ENCODE measurements around the gene HCRT.
"Not testable (repeated sequence)": the region's sequence is repeated elsewhere in the genome, so short reads cannot be mapped to it uniquely, and the experiment has no call there.

The HCRT gene

DNA sequence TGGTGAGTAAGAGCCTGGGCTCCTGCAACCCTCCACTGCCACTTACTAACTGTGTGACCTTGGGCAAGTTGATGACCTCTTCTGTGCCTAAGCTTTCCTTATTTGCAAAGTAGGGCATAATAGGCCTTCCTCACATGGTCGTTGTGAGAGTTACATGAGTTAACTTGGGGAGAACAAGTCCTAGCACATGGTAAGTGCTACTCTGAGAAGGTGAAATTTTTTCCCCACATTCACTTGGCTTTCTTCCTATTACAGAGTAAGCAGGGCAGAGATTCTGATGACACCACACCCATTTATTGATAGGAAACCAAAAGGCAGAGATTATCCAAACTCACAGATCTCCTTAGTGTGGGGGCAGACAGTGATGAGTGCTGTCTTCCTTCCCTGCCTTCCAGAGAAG is 5.9 kb downstream of the HCRT start:
- DNase-seq, result no peak

DNA sequence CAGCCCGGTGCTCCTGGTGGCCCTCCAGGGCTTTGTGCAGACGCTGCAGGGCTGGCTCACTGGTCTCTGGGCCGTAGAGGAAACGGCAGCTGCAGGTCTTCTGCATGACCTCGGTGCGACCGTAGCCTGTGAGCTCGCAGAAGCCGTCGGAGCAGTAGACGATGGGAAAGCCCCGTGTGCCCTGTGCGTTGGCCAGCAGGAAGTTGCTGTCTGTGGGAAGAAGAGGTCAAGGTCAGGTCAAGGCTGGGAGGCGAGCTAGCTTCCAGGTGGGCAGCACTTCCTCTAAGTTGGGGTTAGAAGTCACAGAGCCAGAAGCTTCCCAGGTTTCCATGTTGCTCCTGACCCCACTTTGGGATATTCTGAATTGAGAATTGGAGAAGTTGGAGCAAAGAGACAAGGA is 6.4 kb downstream of the HCRT start:
- no peak for DNase-seq

- DNase-seq, result no peak
These were observed 7.6 kb downstream of the HCRT start for GRCh38 chr17:42177684-42178083.

DNA sequence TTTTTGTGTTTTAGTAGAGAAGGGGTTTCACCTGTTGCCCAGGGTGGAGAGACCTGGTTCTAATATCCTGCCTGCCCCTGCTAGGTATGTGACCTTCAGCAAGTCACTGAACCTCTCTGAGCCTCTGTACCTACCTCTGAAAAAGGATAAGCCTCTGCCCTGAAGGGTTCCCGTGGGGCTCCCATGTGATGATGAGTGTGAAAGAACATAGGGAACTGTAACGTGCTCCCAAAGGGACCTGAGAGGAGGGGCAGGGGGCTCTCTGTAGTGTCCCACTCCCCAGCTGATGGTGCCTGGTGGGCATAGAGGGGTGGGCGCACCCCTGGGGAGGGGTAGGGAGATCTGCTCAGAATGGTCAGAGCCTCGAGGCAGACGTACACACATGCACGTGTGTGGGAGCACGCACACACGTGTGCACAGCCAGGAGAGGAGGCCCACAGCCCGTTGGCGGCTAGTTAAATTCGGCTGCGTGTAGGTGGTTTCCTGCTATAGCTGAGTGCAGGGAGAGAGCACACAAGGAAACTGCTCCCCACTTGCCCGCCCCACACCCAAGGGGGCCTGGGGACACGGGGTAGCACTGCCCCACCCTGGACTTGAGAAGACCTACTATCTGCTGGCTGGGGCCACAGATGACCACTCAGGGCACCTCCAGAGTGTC is 11.0 kb downstream of the HCRT start:
- DNase-seq, result no peak

DNA sequence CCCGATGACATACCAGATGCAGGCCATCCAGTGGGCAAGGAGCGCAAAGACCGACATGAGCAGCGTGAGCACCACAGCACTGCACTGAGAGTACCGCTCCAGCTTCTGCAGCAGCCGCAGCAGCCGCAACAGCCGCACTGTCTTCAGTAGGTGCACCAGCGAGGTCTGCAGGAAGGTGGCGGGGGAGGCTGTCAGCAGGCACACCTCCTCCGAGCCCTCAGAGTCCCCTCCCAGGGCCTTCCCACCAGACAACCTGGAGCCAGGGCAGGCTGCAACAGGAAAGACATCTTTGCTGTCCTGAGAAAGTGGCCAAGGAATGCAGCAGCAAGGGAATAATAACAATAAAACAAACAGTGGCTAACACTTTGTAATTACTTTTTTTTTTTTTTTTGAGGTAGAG is 13.4 kb downstream of the HCRT start:
- DNase-seq, result no peak

DNA sequence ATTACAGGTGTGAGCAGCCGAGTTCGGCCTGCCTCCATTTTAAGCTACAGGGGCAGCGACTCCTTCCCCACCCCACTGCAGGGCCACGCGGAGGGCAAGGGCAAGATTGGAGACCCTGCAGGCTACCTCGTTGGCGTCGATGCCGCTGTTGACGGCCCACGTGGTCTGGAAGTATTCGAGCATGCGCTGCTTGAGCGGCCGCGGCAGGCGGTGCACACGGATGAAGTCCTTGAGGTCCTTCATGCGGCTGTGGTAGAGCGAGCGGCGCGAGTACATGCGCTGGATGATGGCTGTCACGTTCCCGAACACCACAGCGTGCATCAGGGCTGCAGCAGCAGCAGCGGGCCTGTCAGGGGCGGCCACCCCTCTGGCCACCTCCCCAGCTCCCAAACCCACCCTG is 15.9 kb downstream of the HCRT start:
- no peak for DNase-seq

DNA sequence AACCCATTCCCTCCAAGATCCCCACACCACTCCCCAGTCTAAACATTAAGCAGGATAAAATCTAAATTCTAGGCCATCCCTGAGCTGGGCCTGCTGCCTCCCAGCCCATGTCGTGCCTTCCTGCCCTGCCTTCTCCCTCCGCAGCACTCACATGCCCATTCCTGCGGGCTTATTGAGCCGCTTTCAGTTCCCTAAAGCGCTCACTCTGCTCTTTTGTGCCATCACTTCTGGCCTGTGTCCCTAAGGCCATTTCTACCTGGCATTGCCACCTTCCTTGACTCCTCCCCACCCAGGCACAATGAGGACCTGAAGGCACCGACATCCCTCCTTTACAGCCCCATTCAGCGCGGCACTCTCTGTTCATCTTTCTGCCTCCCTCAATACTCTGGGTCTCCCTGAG is 17.4 kb downstream of the HCRT start:
- DNase-seq, result no peak

DNA sequence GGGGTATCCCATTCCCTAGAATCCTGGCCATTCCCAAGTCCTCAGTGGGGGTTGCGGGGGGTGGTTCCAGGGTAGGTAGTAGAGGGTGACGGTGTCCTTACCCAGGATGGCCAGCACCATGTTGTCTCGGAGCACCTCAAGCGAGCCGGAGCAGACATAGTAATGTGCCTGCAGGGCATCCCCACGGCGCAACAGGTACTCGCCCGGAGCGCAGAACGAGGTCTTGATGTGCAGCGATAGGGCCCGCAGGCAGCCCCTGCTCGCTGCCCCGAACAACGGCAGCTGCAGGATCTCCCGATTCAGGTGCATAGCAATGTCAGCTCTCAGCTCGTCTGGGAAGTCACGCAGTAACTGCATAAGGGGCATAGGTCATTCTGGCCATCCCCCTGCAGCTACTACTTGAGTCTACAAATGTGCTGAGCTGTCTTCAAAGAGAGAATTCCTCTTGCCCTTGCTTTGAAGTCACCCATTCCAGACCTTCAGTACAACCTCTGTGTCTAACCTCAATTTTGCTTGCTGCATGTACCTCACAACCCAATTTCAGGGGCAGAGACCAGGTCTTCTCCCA is 19.0 kb downstream of the HCRT start:
- no peak for DNase-seq

- DNase-seq, result no peak
These were observed 19.5 kb downstream of the HCRT start for GRCh38 chr17:42165751-42166150.

DNA sequence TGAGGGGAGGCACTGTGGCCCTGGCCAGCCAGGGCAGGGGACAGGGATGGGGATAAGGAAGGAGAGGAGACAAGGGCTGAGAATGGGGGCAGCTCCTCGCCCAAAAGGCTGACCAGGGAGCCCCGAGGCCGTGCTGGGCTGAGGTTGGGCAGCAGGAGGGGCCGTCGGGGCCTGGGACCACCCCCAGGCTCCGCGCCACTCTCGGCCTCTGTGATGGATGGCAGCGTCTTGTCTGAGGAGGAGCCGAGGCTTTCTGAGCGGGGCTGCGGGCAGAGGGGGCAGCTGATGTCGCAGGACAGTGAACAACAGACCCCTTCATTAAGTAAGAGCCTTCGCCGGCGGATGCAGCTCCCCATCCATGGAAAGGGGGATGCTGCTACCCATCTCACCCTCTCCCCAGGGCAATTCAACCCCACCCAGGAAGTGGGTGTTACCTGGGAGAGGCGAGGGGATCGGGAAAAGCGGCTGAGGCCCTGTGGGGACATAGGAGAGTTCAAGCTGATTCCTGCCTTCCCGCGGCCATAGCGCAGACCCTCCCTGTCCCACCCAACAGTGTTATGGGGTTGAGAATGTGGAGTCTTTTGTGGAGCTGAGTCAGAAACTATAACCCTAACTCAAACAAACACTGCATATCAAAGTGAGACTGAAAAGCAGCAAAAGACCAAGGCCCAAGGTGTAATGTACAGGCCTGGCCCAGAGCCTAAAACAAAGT is 21.4 kb downstream of the HCRT start:
- DNase-seq, result no peak

GRCh38 chr17:42163113-42163512 is 22.1 kb downstream of the HCRT start:
- no peak for DNase-seq

GRCh38 chr17:42160531-42160910 is 24.7 kb downstream of the HCRT start:
- DNase-seq, result no peak

DNA sequence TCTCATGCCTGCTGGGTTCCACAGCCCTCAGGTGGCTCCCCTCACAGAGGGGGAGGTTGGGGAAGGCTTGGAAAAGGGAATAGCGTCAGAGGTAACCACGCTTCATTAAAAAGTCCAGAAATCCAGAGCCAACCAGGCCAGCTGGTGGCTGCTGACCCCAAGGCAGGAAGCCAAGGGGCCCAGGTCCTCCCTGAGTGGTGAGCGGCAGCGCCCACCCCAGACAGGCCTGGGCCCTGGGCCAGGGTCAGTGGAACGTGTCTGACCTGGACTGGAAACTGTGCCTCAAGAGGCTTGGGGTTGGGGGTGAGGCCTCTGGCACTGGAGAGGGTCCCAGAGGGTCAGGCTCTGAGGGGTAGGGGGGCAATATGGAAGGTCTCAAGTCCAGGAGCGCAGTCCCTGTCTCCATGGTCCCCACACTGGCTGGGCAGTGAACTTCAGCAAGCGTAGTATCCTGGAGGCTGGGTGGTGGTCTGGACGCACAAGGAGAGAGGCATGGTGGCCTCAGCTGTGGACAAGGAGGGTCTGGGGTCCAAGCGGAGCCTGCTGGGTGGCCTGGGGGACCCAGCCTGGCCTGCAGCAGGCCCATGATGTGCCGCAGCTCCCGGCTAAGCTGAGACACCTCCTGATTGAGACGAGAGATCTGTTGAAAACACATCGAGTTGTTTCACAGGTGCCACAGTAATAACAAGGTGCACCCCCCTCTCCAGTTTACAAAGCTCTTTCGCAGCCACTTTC is 25.3 kb downstream of the HCRT start:
- no peak for DNase-seq

- no peak for DNase-seq
These were observed 29.6 kb downstream of the HCRT start for GRCh38 chr17:42155614-42156045.

DNA sequence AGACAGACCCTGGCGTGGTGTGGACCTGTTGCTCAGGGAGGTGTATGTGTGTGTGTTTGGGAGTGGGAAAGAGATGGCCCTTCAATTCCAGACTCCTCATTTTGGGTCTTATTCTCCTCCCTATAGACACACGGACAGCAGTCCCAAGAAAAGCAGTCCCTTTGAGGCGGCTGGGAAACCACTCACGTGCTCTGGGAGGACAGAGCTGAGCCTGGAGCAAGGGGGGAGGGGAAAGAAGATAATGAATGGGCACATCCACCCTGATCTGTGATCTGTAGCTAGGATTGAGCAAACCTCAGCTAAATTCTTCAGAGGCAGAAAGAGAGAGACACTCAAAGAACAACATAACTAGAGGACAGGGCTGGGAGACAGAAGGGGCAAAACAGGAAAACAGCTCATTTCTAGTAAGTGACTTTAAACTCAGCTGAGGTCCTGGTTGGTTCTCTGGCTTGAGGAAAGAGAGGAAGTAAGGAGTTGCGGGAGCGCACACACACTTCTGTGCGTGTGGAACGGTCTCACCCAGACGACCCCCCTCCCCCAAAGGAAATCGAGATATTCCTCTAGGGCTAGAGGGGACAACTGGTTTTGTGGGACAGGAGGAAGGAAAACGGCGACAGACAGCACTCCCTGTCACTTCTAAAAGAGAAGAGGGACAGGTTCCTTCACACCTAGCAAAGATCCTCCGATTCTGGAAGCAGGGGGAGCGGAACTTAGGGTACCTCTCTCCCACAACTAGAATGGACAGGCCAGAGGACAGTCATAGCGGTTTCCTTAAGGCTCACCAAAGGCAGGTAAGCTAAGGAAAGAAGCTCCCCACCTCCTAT is 31.1 kb downstream of the HCRT start:
- no peak for DNase-seq

DNA sequence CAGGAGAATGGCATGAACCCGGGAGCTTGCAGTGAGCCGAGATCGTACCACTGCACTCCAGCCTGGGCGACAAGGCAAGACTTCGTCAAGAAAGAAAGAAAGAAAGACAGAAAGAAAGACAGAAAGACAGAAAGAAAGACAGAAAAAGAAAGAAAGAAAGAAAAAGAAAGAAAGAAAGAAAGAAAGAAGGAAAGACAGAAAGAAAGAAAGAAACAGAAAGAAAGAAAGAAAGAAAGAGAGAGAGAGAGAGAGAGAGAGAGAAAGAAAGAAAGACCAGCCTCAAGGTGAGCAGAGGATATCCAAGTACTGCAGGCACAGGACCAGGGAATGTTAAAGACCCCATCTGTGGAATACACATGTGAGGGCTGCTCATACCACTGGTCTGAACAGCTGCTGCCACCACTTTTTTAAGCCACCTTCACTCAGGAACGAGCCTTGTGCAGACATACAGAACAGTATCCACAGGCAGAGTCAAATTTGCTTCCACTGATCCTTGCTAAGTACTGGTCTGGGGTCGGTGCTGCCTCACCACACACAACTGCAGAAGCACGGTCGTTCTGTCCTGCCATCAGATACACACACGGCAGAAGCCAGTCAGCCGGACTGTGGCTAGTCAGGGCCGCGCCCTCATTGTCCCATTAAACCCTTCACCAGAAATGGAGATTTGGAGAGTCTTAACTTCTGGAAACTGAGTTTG is 38.2 kb downstream of the HCRT start:
- DNase-seq, result no peak

- DNase-seq, result not testable (repeated sequence)
These were observed 42.1 kb downstream of the HCRT start for GRCh38 chr17:42143138-42143537.

- DNase-seq, result no peak
These were observed 42.8 kb downstream of the HCRT start for GRCh38 chr17:42142371-42142896.

GRCh38 chr17:42141382-42141781 is 43.9 kb downstream of the HCRT start:
- no peak for DNase-seq

- DNase-seq, result not testable (repeated sequence)
These were observed 44.6 kb downstream of the HCRT start for GRCh38 chr17:42140690-42141089.

DNA sequence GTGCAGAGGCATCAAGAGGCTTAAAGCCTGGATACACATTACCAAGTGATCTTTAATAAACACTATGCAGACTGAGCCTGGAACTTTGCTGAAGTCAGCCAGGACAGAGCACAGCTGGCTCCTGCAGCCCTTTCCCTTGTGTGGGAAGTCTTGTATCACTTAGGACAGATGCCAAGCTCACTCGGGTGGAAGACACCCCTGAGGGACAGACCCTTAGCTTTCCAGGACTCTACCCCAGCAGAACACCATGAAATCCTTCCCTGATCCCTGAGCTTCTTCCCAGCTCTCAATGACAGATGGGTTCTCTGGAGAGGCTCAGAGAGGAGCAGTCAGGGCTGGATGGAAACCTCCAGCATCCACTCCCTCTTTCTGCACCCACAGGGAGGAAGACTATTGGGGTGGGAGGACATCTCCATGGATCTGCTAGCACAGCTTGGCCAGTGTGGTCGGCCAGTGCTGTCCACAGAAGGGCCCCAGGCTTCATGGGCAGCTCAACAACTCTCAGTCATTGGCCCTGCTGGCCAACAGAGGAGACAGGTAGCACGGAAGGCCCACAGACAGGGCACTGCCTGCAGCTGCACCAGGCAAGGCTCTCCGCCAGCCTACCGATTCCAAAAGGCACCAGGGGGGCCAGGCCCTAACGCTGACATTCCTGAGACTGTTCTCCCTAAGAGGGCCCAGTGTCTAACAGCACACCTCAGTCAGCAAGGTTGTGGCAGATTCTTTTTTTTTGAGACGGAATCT is 46.3 kb downstream of the HCRT start:
- no peak for DNase-seq
